ENCODE data around the gene ELL2. TPM values are rescaled to one million over a fixed set of nuclear protein-coding genes. Genes with fewer than 3 reads are reported as not detected.

ELL2 gene
- total RNA-seq, 1 donor from 2014 or later: 124 TPM

GRCh38 chr5:95988094-95988493, 26.4 kb upstream of the ELL2 start:
- no peak for TF ChIP-seq CTCF (IDR thresholded peaks at IDR 0.05; ENCODE audit: unreplicated experiment)
- Mint-ChIP-seq H3K27ac (peak overlapping the region; percentile 98), H3K4me1 (ENCODE audit: low read depth) (peaks cover 67% of the 10 kb centered on the region), H3K36me3 (ENCODE audit: insufficient read depth) (no peaks in the 10 kb centered on the region), H3K9me3 (ENCODE audit: low read depth) (no peaks in the 10 kb centered on the region), H3K27me3 (no peaks in the 10 kb centered on the region), H3K4me3 (ENCODE audit: low read depth) (peak overlapping the region; percentile 20)
- DNase-seq (ENCODE audit: low spot score, unreplicated experiment): no peak

DNA sequence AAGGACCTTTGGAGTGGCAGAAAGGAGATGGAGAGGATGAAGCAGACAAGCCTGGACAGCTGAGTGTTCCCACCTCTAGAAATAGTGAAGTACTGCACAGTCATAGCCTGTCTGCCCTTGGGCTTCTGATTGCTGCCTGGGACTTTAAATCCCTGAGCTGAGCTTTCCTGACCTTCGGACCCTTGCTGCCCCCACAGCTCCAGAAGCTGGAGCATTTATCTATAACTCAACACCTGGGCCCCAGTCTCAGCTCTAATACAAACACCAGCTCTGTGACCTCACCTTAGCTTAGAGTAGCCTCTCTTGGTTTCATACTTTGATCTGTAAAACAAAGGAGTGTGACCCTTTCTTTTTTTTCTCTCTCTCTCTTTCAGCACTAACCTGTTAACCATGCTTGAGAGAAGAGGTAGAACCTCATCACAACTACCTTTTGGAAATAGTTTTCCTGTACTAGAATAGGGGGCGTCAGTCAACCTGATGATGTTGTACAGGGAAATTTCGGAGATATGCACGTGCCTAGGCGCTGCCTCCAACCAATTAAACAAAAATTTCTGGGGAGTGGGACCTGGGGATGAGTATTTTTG, 25.4 kb upstream of the ELL2 start:
- peak; percentile 39 for DNase-seq (ENCODE audit: low spot score, unreplicated experiment)
- peak overlapping the region; percentile 12 for H3K4me3 Mint-ChIP-seq (ENCODE audit: low read depth)
- no peaks in the 10 kb centered on the region for H3K27me3 Mint-ChIP-seq
- no peak for TF ChIP-seq CTCF (IDR thresholded peaks at IDR 0.05; ENCODE audit: unreplicated experiment)
- H3K36me3 Mint-ChIP-seq (ENCODE audit: insufficient read depth): no peaks in the 10 kb centered on the region
- H3K9me3 Mint-ChIP-seq (ENCODE audit: low read depth): no peaks in the 10 kb centered on the region
- peaks cover 66% of the 10 kb centered on the region for H3K4me1 Mint-ChIP-seq (ENCODE audit: low read depth)
- H3K27ac Mint-ChIP-seq: peak overlapping the region; percentile 98

DNA sequence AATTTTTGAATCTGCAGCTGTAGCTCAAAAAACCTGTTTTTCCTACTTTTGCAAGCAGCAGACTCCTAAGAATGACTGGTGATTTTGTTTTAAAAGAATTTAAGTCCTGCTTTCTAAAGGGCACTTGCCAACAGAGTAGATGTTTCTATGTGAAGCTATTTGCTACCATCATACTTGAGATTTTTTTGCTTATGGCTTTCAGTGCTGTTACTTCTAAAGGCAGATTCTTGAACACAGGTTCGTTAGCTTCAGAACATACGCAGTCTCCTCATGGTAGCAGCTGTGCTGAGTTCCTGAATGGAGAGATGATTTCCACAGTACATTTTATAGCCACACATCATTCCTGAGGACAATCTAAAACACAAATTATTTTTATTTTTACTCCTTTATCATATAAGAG, 24.4 kb upstream of the ELL2 start:
- no peaks in the 10 kb centered on the region for H3K36me3 Mint-ChIP-seq (ENCODE audit: insufficient read depth)
- H3K27me3 Mint-ChIP-seq: no peaks in the 10 kb centered on the region
- no peaks in the 10 kb centered on the region for H3K9me3 Mint-ChIP-seq (ENCODE audit: low read depth)
- TF ChIP-seq CTCF (IDR thresholded peaks at IDR 0.05; ENCODE audit: unreplicated experiment): no peak
- no peak overlapping the region for H3K4me3 Mint-ChIP-seq (ENCODE audit: low read depth)
- no peak for DNase-seq (ENCODE audit: low spot score, unreplicated experiment)
- H3K4me1 Mint-ChIP-seq (ENCODE audit: low read depth): peaks cover 62% of the 10 kb centered on the region
- peak overlapping the region; percentile 98 for H3K27ac Mint-ChIP-seq

DNA sequence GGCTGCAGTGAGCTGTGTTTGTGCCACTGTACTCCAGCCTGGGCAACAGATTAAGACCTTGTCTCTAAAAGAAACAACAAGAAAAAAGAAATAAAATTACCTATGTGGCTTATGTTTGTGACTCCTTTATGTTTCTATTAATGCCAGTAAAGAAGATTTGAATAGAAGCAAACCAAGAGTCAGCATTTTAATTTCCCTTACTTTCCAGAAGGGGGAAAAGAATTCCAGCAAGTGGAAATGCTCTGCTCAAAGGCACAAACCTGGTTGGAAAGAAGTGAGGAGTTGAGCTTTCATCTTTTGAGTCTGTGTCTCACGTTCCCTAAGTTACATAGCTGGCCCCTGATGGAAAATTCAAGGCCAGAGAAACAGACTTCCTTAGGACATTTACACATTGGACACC, 23.6 kb upstream of the ELL2 start:
- Mint-ChIP-seq H3K4me3 (ENCODE audit: low read depth) (no peak overlapping the region), H3K4me1 (ENCODE audit: low read depth) (peaks cover 61% of the 10 kb centered on the region), H3K36me3 (ENCODE audit: insufficient read depth) (no peaks in the 10 kb centered on the region), H3K27ac (peak overlapping the region; percentile 98), H3K27me3 (no peaks in the 10 kb centered on the region), H3K9me3 (ENCODE audit: low read depth) (no peaks in the 10 kb centered on the region)
- peak; percentile 31 for TF ChIP-seq CTCF (IDR thresholded peaks at IDR 0.05; ENCODE audit: unreplicated experiment)
- no peak for DNase-seq (ENCODE audit: low spot score, unreplicated experiment)

DNA sequence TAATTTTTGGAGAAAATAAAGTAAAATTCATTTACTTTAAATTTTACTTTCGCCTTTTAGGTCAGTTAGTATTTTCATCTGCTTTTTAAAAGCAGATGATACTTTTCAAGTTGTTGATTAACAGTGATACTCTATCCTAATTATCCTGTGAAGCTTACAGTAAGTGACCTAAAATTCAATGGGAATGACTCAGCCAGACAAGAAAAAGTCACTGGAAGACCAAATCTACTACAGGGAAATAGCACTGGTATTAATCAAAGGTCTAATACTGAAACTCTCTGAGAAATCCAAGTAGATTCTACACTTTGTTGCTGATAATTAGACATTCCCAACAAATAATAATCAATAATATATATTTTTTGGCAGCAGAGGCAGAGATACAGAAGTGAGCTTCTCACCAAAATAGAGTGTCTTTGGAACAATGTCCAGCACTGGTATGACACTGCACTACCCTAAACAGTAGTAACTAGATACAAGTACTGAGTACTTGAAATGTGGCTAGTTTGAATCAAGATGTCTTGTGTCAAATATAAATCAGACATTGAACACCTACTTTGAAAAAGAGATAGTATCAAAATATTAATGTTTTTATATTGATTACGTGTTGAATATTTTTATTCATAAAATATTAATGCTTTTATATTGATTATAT, 22.8 kb upstream of the ELL2 start:
- Mint-ChIP-seq H3K27me3 (no peaks in the 10 kb centered on the region), H3K4me3 (ENCODE audit: low read depth) (no peak overlapping the region), H3K9me3 (ENCODE audit: low read depth) (no peaks in the 10 kb centered on the region), H3K4me1 (ENCODE audit: low read depth) (peaks cover 55% of the 10 kb centered on the region), H3K27ac (no peak overlapping the region), H3K36me3 (ENCODE audit: insufficient read depth) (no peaks in the 10 kb centered on the region)
- DNase-seq (ENCODE audit: low spot score, unreplicated experiment): no peak
- TF ChIP-seq CTCF (IDR thresholded peaks at IDR 0.05; ENCODE audit: unreplicated experiment): no peak

All from progenitor cell of endocrine pancreas (in vitro differentiated cells).